Anterior cingulate cortex (tissue), 58 donors: ENCODE measurements around the gene MYO1F.
"Not testable (repeated sequence)": the region's sequence is repeated elsewhere in the genome, so short reads cannot be mapped to it uniquely, and the experiment has no call there.

Experiments used
- DNase-seq, 58 donors: peaks; one replicate each; lab custom pipeline; 2025; lab: John Stamatoyannopoulos, UW

Gene MYO1F

DNA sequence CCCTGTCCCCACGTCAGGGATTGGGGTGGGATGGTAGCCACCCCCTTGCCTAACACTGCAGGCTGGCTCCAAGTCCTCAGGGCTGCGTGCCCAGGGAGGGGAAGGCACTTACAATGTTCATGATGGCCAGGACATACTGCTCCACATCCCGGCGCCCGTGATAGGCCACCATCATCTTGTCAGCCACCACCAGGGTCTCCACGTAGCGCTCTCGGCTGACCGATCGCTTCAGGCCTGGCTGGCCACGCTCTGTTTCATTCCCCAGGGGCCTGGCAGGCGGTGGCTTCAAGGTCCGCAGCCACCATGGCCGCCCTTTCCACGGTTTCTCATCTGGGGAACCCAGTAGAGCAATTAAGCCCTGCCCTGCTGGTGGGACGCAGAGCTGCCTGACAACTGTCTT is 23.6 kb upstream of the MYO1F start:
- DNase-seq = no peak

DNA sequence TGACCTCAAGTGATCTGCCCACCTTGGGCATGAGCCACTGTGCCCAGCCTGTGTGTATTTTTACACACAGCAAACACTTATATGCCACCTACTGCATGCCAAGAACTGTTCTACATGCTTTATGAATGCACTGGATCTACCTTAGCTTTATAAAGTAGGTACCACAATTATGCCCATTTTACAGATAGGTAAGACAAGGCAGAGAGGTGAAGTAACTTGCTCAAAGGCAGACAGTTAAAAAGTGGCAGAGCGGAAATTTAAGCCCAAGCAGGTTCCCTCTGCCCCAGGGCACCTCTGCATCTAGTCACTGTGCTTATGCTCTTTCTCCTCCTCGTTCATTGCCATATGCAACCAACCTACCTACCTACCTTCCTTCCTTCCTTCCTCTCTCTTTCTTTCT is 22.8 kb upstream of the MYO1F start:
- no peak for DNase-seq

DNA sequence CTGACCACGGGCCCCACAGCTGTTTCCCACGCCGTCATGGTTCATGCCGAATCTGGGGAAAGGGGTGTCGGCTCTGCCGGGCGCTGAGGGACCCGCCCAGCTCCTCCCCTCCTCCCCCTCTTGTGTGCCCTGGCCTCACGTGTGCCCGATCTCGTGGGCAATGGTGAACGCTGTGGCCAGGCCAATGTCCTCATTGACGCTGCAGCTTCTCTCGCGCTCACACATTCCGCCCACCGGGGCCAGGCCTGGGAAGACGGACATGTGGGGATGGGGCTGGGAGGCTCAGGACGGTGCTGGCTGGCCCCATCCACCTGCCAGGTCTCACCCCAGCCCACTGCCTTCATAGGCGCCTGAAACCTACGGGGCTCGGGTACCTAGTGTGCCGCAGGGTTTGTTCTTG is 18.9 kb upstream of the MYO1F start:
- DNase-seq = no peak

DNA sequence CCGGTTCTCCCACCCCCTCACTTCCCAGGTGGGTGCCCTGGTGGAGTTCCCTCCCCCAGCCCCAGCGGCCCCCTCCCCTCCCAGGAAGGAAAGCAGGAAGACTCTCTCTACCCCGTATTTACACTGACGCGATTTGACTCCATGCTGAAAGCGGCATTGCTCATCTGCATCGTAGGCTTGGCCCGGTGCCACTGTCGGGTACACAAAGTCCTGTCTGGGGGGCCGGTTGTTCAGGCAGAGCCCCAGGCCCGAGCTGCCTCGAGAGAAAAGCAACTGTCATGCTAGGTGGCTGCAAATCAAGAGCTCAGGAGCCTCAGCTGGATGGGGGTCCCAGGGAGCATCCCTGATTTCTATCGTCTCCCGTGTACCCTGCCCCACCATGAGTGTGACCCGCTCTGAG is 18.4 kb upstream of the MYO1F start:
- DNase-seq = no peak

DNA sequence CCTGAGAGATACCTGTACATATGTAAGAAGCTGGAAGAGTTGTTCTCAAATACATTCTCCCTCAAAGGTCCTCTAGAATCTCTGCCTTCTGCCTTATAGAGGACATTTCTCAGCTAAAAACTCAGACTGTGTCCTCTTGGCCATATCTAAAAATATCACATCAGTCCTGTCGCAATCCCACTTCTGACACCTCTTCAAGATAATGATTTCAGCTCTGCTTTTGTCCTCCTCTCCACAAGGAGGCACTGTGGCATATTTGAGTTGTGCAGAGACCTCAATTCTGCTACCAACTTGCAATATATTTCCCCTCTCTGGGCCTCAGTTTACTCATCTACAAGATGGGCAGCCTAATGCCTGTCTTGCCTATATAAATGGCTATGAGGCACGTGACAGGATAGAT is 16.7 kb upstream of the MYO1F start:
- no peak for DNase-seq

DNA sequence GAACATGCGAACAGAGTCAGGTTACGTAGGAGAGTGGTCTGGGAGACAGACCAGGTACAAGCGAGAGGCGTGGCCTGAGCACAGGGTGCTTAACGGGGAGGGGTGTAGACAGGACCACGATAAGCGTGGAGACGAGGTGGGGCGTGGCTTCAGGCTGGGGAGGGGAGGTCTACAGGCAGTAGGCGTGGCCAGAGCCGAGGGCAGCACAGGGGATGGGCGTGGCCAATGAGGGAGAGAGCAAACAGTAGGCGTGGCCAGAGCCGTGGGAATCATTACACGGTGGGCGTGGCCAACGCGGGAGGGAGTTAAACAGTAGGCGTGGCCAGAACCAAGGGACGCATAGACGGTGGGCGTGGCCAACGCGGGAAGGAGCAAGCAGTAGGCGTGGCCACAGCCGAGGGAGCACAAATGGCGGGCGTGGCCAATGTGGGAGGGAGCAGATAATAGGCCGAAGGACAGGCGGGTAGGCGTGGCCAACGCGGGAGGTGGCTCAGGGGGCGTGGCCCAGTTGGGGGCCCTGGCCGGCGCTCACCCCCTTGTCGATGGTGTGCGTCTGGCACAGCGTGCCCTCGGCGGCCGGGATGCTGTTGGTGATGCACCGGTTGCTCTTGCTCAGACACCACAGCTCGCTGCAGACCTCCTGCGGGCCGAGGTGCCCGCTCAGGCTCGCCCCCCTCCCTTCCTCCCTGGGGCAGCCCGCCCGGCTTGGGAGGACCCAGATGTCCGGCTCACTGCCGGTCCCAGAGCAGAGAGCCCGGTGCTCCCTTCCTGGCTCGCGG is 15.2 kb upstream of the MYO1F start:
- peak; percentile 25 to 98 (median 90) for DNase-seq

DNA sequence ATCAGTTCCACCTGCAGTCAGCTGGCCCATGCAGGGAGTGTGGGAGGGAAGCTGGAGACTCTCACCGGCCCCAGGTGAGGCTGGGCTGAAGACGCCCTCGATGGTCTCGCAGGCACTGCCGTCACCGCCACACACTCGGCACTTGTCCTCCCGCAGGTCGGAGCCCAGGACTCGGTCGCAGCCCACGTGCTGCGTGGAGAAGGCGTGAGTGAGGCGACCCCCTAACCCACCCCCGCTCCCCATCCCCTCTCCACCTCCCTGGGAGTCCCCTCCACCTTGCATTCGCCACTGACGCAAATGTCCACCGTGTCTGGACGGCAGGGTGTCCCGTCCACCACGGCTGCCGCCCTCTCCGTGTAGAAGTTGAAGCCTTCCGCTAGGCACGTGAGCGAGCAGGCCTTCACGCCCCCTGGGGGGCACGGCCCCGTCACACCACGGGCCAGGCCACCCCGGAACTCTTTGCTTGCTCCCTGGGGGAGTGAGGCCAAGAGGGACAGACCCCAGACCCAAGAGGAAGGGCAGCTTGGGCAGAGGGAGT is 12.0 kb upstream of the MYO1F start:
- no peak for DNase-seq

DNA sequence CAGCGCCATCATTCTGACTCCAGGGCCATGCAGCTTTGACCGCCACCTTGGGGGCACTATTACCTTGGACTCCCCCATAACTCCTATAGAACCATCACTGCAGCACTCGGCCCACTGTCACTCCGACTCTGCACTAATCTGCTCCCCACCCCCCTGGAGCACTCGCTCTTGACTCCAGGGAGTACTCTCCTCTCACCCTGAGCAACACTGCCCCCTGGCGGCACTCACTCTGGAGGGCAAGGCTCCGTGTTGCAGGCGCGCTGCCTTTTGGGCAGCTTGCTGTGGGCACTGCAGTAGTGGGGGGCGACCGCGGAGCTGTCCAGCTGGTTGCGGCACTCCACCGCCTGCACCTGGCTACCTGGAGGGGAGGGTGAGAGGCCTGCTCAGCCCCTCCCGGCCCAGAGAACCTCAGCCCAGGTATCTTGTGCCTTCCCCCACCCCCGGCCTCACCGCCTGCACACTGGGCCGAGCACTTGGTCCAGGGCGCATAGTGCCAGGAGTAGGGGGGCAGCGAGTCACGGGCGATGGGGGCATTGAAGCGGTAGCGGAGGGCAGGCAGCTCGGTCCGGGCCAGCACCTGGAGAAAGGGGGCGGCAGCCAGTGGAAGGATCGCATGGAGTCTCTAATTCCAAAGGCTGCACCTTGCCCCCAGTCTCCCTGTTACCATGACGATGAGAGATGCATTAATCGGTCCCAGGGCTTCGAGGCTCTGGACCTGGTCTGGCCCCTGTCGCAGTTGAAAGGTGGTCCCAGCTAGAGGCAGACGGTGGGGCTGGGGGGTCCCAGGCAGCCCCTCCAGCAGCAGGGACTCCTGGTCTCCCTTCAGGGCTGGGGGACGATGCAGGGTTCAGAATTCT is 8.9 kb upstream of the MYO1F start:
- peak in 2 of 58 donors; percentile 4 to 12 for DNase-seq

DNA sequence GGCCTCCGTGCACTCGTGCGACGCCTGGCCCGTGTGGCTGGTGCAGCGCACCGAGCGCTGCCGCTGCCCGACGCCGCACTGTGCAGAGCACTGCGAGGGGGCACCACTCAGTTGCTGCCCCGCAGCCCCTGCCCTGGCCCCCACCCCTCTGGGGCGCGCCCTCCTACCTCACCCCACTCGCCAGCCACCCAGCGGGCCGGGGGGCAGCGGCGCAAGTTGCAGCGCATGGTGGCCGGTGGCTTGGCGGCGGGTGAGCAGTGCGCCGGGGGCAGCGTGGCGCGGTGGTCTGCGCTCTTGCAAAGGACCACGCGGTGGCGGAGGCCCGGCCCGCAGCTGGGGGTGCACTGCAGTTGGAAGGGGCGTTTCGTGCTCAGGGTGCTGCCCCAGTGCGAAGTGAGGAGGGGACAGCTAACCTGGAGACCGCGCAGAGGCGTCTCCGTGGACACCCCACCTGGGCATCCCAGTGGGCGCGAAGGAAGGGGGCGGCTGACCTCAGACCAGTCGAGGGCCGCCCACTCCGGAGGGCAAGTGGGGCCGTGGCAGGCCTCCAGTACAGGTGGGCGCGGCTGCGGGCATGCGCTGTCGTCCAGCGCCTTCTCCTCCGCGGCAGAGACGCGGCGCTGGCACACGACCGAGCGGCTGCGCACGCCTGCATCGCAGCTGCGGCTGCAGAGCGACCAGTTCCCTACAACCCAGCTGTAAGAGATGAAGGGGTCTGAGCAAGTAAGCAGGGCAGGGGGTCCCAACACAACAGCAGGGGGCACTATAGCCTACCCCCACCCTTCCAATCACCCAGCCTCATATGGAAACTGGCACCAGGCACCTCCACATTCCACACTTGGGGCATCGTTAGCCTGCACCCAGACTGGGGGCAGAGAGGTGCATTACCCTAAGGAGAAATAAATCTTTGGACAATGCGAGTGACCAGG is 8.0 kb upstream of the MYO1F start:
- DNase-seq = no peak

DNA sequence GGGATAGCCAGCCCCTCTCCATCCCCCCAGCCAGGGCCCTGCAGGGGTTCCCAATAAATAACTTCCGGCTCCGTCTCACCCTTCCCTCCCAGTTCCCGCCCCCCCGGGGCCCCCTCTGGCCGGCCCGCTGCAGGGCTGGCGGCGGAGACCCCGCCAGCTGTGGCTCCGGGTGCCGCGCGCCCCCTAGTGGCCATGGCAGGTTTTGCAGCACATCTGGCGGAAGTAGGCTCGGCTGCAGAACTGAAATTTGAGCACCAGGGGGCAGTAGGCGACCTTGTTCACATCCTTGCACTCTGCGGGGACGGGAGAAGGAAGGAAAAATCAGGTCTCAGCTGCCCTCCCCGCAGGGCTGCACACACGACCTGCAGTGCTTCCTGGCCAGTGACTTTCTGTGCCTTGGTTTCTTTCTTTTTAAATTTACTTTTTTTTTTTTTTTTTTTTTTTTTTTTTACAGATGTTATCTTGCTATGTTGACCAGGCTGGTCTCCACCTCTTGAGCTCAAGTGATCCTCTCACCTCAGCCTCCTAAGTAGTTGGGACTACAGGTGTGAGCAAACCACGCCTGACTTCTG is 3.6 kb upstream of the MYO1F start:
- peak in 45 of 58 donors; percentile 8 to 71 (median 34) for DNase-seq

DNA sequence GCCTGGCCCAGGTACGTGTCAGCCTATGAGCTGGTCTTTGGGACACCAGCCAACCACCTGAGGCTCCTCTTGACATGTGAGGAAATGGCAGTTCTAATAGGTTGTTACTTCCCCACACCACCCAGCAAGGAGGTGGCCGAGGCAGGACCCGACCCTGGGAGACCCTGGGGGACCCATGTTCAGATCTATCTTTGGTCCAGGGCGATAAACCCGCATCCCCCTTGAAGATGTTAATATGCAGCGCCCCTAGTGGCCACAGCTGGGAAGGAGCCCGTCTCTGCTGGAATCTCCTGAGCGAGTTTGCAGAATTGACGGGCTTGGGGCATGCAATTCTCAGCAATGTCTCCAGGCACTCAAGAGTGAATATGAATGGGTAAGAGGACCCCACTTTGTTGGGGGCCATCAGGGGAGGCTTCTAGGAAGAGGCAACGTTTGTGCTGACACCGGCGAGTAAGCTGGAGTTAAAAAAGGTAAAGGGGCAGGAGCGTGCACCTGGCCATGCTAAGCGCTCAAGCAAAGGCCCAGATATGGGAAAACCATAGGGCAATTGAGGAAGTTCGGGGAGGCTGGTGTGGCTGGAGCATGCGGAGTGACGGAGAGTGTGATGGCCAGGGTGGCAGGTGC is 1.5 kb upstream of the MYO1F start:
- peak in 50 of 58 donors; percentile 6 to 81 (median 34) for DNase-seq

DNA sequence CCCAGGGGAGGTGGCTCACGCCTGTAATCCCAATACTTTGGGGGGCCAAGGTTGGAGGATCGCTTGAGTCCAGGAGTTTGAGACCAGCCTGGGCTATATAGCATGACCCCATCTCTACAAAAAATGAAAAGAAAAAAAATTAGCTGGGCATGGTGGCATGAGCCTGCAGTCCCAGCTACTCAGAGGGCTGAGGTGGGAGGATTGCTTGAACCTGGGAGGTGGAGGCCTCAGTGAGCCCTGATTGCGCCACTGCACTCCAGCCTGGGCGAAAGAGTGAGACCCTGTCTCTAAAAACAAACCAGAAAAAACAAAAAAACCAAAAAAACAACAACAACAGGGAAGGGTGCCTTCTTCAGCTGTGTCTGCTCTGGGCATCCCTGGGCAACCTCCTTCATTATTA is 499 bp upstream of the MYO1F start:
- no peak for DNase-seq

DNA sequence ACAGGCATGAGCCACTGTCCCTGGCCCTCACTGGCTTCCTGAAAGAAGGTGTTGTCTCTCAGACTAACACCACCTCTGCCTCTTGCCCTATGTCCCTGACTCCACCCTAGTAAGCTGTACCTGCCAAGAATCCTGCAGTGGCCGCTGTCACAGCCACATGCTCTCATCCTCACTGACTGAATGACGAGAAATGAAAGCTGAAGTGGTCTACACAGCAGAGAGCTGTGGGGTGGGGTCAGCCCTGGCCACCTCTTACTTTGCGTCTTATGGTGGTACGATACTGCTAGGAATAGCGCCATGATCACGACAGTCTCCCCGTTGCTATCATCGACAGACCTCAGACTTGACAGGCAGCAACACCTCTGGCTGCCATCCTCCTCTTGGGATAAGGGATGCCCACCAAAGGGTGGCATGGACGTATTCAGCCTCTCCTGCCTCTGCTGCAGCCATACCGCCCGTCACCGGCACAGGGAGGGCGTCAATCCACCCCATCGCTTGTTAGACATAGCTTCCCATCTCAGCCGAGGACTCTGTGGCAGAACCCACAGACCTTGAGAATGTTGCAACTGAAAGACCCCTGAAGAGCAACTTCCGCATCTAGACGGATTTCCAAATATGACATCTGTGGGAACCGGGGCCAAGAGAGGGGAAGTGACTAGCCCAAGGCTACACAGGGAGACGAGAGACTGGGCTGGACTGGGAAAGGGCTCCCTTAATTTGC is 809 bp downstream of the MYO1F start:
- DNase-seq = peak in 1 of 58 donors; percentile 6

DNA sequence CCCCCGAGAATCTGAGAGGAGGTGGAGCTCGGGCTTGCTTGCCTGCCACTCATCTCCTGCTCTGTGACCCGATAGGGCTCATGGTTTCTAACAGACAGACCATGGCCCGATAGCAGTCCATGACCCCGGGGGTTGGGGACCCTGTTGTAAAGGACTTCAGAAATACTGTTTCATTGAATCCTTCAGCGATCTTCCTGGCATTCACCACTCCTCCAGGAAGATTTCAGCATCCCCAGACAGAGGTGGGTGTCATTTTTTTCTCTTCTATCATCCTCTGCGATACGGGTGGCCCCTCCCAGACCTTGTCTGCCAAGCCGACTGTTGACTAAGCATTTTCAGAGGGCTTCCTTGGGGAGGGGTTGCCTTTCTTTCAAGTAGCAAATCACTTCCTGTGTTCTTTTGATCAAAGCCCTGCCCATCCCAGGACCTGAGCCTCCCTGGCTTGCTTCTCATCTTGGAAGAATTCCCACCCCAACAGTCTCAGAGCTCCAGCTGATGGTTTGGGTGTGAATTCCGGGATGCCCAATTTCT is 1.7 kb downstream of the MYO1F start:
- no peak for DNase-seq

DNA sequence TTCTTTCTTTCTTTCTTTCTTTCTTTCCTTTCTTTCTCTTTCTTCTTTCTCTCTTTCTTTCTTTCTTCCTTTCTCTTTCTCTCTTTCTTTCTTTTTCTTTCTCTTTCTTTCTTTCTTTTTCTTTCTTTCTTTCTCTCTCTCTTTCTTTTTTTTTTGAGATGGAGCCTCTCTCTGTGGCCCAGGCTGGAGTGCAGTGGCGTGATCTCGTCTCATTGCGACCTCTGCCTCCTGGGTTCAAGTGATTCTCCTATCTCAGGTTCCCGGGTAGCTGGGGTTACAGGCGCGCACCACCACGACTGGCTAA is 2.7 kb downstream of the MYO1F start:
- DNase-seq = not testable (repeated sequence)

DNA sequence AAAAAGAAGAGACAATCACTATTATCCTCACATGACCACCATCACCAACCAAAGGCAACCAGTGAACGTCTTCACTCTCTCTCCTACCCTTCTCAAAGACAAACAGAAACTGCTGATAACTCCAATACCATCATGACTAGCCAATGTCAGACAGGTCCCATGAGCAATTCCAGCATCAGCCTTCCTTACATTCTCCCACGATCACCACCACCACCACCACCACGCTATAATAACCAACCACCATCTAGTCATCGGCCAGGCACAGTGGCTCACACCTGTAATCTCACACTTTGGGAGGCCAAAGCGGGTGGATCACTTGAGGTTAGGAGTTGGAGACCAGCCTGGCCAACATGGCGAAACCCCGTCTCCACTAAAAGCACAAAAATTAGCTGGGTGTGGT is 3.9 kb downstream of the MYO1F start:
- DNase-seq = no peak

DNA sequence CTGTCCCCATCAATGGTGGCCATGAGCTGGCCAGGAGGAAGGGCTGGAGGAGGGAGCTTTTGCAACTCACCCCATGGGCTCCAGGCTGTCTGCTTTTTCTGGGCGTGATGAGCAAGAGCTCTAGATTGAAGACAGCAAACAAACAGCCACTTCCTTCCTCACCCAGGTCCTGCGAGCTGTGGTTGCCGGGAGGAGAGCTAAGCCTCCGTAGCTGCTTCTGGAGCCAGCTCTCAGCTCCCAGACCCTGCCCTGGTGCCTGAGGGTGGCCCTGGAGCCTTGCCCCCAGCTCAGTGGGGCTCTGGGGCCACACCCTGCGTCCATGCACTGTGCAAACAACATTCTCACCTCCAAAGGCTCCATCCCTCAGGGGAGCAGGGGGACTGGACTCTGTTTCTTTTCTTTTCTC is 6.2 kb downstream of the MYO1F start:
- DNase-seq = peak in 26 of 58 donors; percentile 7 to 56 (median 24)

DNA sequence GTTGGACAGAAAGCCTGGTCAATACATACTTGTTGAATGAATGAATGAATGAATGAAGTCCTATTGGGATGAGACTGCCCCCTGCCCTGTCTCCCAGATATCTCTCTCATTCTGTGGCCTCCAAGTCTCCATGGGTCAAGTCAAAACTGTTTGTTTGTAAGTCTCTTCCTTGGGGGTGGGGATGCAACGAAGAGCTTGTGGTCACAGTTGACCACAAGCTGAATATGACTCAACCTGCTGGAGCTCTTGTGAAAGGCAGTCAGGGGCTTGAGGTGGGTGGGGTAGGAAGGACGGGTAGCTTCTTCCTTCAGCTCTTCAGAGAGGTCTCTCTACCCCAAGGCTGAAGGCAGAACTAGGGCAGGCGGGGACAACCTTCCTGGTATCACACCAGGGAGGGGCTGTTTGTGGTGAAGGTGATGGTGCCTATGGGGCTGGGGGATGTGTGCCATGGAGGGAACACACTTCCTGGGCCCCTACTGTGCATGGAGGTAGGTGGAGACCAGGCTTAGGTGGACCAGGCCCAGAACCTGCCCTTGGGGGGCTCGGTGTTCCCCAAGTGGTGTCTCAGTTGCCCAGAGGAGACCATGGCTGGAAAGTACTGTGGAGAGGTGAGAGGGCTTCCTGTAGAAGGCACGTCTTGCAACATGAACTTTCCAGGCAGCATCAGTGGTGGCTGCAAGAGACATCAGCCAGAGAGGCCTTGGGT is 8.0 kb downstream of the MYO1F start:
- DNase-seq = peak in 7 of 58 donors; percentile 3 to 44 (median 12)
